Measurements from ENCODE around the gene RREB1.

The RREB1 gene

DNA sequence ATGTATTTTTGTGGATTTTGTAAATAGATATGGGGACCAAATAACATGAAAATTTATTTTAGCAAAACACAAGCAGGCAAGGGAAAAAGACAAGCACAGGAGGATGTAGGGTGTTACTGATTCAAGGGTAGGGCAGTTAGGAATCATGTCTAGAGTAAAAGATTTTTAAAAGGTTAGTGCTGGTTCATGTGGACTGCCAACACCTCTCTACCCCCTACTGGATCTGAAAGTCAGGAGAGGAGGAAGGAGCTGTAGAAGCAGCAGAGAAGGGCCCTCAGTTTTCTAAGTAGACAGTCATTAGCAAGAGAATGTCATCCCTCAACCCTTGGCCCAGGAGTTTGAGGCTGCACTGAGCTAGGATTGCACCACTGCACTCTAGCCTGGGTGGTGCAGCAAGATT is 95.2 kb downstream of the RREB1 start:
- H3K27ac ChIP-seq, result no peak overlapping the region
- TF ChIP-seq ZFX (IDR thresholded peaks at IDR 0.05), result no peak
- TF ChIP-seq, protein P1, sequence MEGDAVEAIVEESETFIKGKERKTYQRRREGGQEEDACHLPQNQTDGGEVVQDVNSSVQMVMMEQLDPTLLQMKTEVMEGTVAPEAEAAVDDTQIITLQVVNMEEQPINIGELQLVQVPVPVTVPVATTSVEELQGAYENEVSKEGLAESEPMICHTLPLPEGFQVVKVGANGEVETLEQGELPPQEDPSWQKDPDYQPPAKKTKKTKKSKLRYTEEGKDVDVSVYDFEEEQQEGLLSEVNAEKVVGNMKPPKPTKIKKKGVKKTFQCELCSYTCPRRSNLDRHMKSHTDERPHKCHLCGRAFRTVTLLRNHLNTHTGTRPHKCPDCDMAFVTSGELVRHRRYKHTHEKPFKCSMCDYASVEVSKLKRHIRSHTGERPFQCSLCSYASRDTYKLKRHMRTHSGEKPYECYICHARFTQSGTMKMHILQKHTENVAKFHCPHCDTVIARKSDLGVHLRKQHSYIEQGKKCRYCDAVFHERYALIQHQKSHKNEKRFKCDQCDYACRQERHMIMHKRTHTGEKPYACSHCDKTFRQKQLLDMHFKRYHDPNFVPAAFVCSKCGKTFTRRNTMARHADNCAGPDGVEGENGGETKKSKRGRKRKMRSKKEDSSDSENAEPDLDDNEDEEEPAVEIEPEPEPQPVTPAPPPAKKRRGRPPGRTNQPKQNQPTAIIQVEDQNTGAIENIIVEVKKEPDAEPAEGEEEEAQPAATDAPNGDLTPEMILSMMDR (conservative IDR thresholded peaks at IDR 0.05), result no peak

DNA sequence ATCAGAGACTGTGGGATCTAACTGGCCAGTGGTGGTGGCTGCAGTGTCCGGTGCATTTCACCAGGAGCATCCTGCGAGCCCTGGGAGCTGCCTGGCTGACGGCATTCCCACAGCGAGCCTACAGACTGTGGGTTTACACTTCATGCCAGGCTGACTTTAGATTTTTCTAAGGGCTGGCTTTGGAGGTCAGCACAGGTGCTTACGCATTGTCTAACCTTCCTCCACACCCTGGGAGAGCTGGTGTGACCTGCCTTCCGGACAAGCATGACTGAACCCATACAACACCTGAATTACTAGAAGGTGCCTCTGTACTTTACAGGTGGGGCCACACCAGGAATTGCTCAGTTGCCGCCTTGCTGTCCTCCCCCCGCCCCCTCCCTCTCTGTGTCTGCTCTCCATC is 96.2 kb downstream of the RREB1 start:
- H3K27ac ChIP-seq, result no peak overlapping the region
- TF ChIP-seq, protein P1 (conservative IDR thresholded peaks at IDR 0.05), result no peak
- TF ChIP-seq ZFX (IDR thresholded peaks at IDR 0.05), result no peak

DNA sequence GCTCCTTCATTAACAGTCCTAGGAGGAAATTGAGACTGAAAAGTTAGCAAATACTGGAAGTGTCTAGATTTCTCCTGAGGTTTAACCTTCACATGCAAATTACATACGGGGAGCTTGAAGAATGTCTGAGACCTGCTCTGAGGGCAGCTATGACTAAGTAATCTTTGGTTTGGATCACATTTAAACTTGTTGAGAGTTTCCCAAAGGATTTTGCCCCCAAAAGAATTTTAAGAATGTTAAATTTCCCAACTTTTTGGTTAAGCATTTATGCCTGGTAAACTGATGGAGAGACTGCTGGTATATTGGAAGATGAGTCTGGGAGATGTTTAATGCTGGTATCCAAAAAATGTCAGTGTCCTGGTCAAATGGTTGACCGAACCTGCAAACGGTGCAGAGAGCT is 97.0 kb downstream of the RREB1 start:
- no peak overlapping the region for H3K27ac ChIP-seq
- TF ChIP-seq, protein P1 (conservative IDR thresholded peaks at IDR 0.05), result no peak
- no peak for TF ChIP-seq ZFX (IDR thresholded peaks at IDR 0.05)

DNA sequence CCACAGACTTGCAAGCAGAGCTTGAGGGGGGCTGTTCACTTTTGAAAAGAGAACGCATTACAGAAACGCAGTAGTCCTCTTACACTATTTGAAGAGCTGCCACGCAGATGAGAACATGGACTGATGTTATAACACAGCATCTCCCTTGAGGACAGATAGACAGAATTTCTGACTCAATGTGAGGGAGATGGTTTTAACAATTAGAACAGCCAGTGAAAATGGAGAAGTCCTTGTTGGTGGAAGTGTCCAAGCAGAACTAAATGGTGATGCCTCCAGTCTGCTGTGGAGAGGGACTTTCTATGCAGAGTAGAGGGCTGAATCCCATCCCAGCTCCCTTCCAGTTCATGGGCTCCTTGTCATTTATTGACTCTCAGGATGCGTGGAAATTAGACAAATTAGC is 100.0 kb downstream of the RREB1 start:
- no peak overlapping the region for H3K27ac ChIP-seq
- TF ChIP-seq, protein P1 (conservative IDR thresholded peaks at IDR 0.05), result no peak
- TF ChIP-seq ZFX (IDR thresholded peaks at IDR 0.05), result no peak

DNA sequence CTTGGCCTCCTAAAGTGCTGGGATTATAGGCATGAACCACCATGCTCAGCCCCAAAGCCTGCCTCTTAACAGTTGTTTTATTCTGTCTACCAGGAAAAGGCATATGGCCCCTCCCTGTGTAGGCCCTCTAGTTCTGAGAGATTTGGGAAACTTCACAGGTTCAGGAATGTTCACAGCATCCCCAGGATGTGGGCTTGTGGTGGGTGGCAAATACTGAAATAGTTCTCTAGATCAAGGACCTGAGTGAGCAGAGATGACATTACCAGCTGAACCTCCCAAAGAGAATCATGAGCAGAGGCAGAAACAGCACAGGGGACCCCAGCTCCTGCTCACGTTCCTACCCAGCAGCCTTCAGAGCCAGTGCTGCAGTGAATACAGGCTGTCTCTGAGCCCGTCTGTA is 105.7 kb downstream of the RREB1 start:
- no peak overlapping the region for H3K27ac ChIP-seq
- TF ChIP-seq, protein P1 (conservative IDR thresholded peaks at IDR 0.05), result no peak
- TF ChIP-seq ZFX (IDR thresholded peaks at IDR 0.05), result no peak

DNA sequence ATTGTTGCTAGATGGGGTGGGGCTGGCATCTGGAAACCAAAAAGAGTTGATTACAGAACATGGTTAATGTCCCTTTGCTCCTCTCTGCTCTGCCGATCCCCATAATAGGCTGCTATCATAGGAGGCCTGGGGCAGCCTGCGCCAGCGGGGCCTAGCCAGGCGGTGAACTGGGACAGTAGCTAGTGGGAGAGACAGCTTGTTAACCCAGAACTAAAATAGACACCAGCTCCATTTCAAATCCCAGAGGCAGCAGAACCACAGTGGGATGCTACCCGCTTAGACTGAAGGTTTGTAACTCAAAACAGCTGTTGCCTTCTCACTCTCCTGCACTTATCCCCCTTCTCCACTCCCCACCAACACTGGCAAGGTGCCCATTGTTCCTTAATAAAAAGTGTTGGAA is 106.7 kb downstream of the RREB1 start:
- TF ChIP-seq, protein P1 (conservative IDR thresholded peaks at IDR 0.05), result no peak
- no peak for TF ChIP-seq ZFX (IDR thresholded peaks at IDR 0.05)
- no peak overlapping the region for H3K27ac ChIP-seq

DNA sequence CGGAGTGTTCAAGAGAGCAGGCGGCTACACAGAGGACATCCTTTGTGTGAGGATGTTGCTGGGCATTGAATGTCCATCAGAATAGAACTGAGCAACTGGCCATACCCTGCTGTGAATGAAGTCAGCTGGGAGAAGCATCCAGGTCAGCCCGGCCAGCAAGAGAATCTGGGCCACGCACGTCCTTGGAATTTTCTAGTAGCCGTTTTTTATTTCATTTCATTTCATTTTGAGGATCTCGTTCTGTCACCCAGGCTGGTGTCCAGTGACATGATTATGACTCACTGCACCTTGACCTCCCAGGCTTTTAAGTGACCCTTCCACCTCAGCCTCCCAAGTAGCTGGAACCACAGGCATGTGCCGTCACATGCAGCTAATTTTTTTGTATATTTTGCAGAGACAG is 107.4 kb downstream of the RREB1 start:
- TF ChIP-seq, protein P1 (conservative IDR thresholded peaks at IDR 0.05), result no peak
- no peak for TF ChIP-seq ZFX (IDR thresholded peaks at IDR 0.05)
- no peak overlapping the region for H3K27ac ChIP-seq
